Measurements from ENCODE around the gene TRIM59. TPM values are rescaled to one million over a fixed set of nuclear protein-coding genes. Genes with fewer than 3 reads are reported as not detected.

The TRIM59 gene
- total and polyA plus RNA-seq, 10 donors: 3.3 to 21.4 (median 11.9) TPM

GRCh38 chr3:160392798-160393197, 56.8 kb downstream of the TRIM59 start:
- no peaks in the 10 kb centered on the region for H3K9me3 ChIP-seq
- H3K27me3 ChIP-seq (replicated peaks in 1 of 7): no peaks in the 10 kb centered on the region
- H3K4me1 ChIP-seq: peaks cover 0 to 14% (median under 1%) of the 10 kb centered on the region in 6 donors
- no peaks in the 10 kb centered on the region for H3K36me3 ChIP-seq
- intact Hi-C loops (cut with DNase I; ENCODE audit: low total_unique reads): no loop called here
- no peak overlapping the region for H3K27ac ChIP-seq
- no peak for DNase-seq
- TF ChIP-seq POLR2A (IDR thresholded peaks at IDR 0.05): no peak
- no peak for TF ChIP-seq CTCF (IDR thresholded peaks at IDR 0.05 in 8 of 11, conservative IDR thresholded peaks at IDR 0.05 in 3 of 11)
- no peak overlapping the region for H3K4me3 ChIP-seq

DNA sequence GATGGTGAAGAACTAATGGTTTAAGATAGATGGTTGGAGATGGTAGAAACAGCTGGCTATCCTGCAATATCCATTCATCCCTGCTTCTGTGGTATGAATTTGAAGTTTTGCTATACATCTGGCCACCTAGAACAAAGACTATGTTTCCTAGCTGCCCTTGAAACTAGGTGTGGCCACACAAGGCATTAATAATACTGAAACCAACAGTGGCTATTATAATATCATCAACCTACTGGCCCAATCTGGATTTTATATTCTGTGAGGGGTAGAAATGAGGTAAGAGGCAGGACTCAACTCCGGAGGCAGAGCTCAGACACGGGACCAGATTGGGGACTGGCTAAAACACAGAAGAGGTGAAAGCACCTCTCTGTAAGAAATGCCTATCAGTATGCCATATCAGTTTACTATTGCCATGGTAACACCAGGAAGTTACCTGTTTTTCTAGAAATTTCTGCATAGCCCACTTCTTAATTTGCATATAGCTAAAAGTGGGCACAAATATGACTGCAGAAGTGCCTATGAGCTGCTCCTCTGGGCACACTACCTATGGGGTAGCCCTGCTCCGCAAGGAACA, 58.9 kb downstream of the TRIM59 start:
- TF ChIP-seq POLR2AphosphoS5 (IDR thresholded peaks at IDR 0.05): no peak
- no peak for TF ChIP-seq CTCF (IDR thresholded peaks at IDR 0.05 in 8 of 11, conservative IDR thresholded peaks at IDR 0.05 in 3 of 11)
- no peak for TF ChIP-seq POLR2A (IDR thresholded peaks at IDR 0.05)
- Histone ChIP-seq H3K27me3 (replicated peaks in 1 of 7) (no peaks in the 10 kb centered on the region), H3K4me1 (peaks cover 0 to 10% (median 0%) of the 10 kb centered on the region in 6 donors), H3K9me3 (no peaks in the 10 kb centered on the region), H3K27ac (no peak overlapping the region), H3K4me3 (no peak overlapping the region), H3K36me3 (no peaks in the 10 kb centered on the region)
- 89 to 96% (median 90%) methylated on average over 3 of the region's 3 CpGs for whole genome bisulfite sequencing, 5 donors
- DNase-seq: no peak
- intact Hi-C loops (cut with DNase I; ENCODE audit: low total_unique reads): no loop called here

Small RNA genes lying within 50 kb of the gene (microRNA-seq; reads per million reads assigned to microRNA genes)
- gene MIR15B (2,331 to 4,789 (median 2,932) reads per million in 3 donors), gene MIR16-2 (927 to 1,331 (median 928) reads per million in 3 donors)

Small RNA genes lying within 50 kb of the gene (small RNA-seq; reads per million reads assigned to genes)
- gene MIR15B (9.3 to 19.6 (median 14.1) reads per million in 4 donors), gene MIR16-2 (1.7 to 4.7 (median 3.1) reads per million in 4 donors), gene RNU7-136P (0 reads per million in 4 donors)

Other genes with a start within 250 kb of the TRIM59 start
- 1 to 10 TPM in 4 of 7 donors, under 1 TPM in 3; 0.26 to 2.7 (median 1.4) TPM for gene C3orf80, start 224.4 kb downstream of the TRIM59 start, total RNA-seq
- gene C3orf80, start 224.4 kb downstream of the TRIM59 start, polyA plus RNA-seq: under 1 TPM; 0.07 to 0.35 (median 0.20) TPM
- 10 to 100 TPM; 17.3 to 44.0 (median 24.5) TPM for gene IFT80, start 50.6 kb downstream of the TRIM59 start, total RNA-seq
- 10 to 100 TPM; 15.3 to 17.7 (median 16.0) TPM for gene IFT80, start 50.6 kb downstream of the TRIM59 start, polyA plus RNA-seq
- gene SMC4, start 50.1 kb downstream of the TRIM59 start, total RNA-seq: 100 to 1,000 TPM in 1 of 7 donors, 10 to 100 TPM in 6; 48.3 to 112 (median 56.5) TPM
- 10 to 100 TPM; 21.2 to 28.3 (median 23.5) TPM for gene SMC4, start 50.1 kb downstream of the TRIM59 start, polyA plus RNA-seq
- gene KPNA4, start 115.8 kb upstream of the TRIM59 start, total RNA-seq: 10 to 100 TPM; 34.4 to 50.6 (median 43.9) TPM
- 10 to 100 TPM in 2 of 3 donors, 1 to 10 TPM in 1; 8.3 to 12.6 (median 10.1) TPM for gene KPNA4, start 115.8 kb upstream of the TRIM59 start, polyA plus RNA-seq
- gene ARL14, start 227.4 kb upstream of the TRIM59 start, total RNA-seq: under 1 TPM in 1 of 7 donors, not detected in 6; 0.39 TPM
- under 1 TPM in 2 of 3 donors, not detected in 1; 0.11 to 0.26 TPM for gene ARL14, start 227.4 kb upstream of the TRIM59 start, polyA plus RNA-seq